ENCODE data around the gene NXF3.
"Not testable (repeated sequence)": the region's sequence is repeated elsewhere in the genome, so short reads cannot be mapped to it uniquely, and the experiment has no call there.

The NXF3 gene

DNA sequence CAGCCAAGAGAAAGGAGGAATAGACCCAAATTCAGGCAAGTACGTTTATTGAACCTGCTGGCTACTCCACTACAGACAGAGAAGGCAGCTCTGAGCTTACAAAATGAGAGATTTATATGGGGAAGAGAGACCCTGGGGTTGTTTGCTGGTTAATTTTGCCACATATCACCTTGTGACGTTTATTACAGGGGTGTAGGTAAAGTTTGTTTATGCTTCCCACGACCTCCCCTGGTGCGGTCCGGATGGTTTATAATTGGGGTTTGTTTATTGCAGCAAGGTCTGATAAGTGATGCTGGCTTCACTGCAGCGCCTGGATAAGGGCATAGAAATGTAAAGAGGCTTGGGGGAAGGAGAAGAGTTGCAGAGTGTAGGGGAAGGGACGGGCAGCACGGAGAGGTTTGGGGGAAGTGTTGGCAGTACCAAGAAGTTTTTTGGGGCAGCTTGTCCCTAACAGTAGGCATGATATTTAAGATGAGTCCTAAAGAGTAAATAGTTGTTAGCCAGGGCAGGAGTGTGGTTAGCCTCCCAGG lies 41.6 kb downstream of the NXF3 start:
- DNase-seq (ENCODE audit: low spot score), result no peak

DNA sequence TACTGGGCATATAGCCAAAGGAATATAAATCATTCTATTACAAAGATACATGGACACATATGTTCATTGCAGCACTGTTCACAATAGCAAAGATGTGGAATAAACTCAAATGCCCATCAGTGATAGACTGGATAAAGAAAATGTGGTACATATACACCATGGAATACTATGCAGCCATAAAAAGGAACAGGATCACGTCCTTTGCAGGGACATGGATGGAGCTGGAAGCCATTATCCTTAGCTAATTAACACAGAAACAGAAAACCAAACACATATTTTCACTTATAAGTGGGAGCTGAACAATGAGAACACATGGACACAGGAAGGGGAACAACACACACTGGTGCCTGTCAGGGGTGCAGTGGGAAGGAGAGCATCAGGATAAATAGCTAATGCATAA lies 59.6 kb downstream of the NXF3 start:
- DNase-seq (ENCODE audit: low spot score), result not testable (repeated sequence)
